DMS79 treated with DMSO at 0.1 percent for 48 hours (cell line): Measurements from ENCODE around the gene SOCS7.

ENCODE experiments used
- DNase-seq: peaks from one replicate; lab custom pipeline; 2025; lab: John Stamatoyannopoulos, UW

The SOCS7 gene

GRCh38 chr17:38351412-38352222, at the start of gene SOCS7:
Gene SOCS7, plus strand, starts transcription at chr17:38351844. Its CDS starts 209 bp downstream, at chr17:38352053.
- peak; percentile 91 for DNase-seq

- DNase-seq, result no peak
These were observed 36.1 kb upstream of the SOCS7 start for GRCh38 chr17:38315497-38315896.

GRCh38 chr17:38317081-38317480, 34.6 kb upstream of the SOCS7 start:
- DNase-seq, result no peak

GRCh38 chr17:38320482-38320881, 31.2 kb upstream of the SOCS7 start:
- DNase-seq, result no peak

- peak; percentile 5 for DNase-seq
These were observed 29.4 kb upstream of the SOCS7 start for GRCh38 chr17:38322156-38322779.

GRCh38 chr17:38322897-38323296, 28.7 kb upstream of the SOCS7 start:
- DNase-seq, result no peak

- no peak for DNase-seq
These were observed 27.4 kb upstream of the SOCS7 start for GRCh38 chr17:38324141-38324697.

- DNase-seq, result peak; percentile 67
These were observed 26.9 kb upstream of the SOCS7 start for GRCh38 chr17:38324772-38325171.

- peak; percentile 88 for DNase-seq
These were observed 26.3 kb upstream of the SOCS7 start for GRCh38 chr17:38325221-38325851.

- DNase-seq, result no peak
These were observed 24.4 kb upstream of the SOCS7 start for GRCh38 chr17:38326996-38327792.

- no peak for DNase-seq
These were observed 23.7 kb upstream of the SOCS7 start for GRCh38 chr17:38327936-38328335.

- DNase-seq, result no peak
These were observed 23.0 kb upstream of the SOCS7 start for GRCh38 chr17:38328620-38329019.

- DNase-seq, result no peak
These were observed 22.4 kb upstream of the SOCS7 start for GRCh38 chr17:38329284-38329683.

GRCh38 chr17:38329808-38330730, 21.6 kb upstream of the SOCS7 start:
- no peak for DNase-seq

GRCh38 chr17:38330941-38331411, 20.7 kb upstream of the SOCS7 start:
- no peak for DNase-seq

GRCh38 chr17:38332735-38333134, 18.9 kb upstream of the SOCS7 start:
- DNase-seq, result no peak

- no peak for DNase-seq
These were observed 17.9 kb upstream of the SOCS7 start for GRCh38 chr17:38333635-38334295.

GRCh38 chr17:38334480-38335364, 16.9 kb upstream of the SOCS7 start:
- no peak for DNase-seq

GRCh38 chr17:38336838-38337237, 14.8 kb upstream of the SOCS7 start:
- DNase-seq, result no peak
